Lower leg skin (tissue), 4 donors: ENCODE data around the gene MOCS2. TPM values are rescaled to one million over a fixed set of nuclear protein-coding genes. Genes with fewer than 3 reads are reported as not detected.

Experiments
- DNase-seq, 2 donors: peaks; one replicate each; pipeline ENCODE4 v3.0.0-alpha.2; 2019; ENCODE audit warnings: low spot score in 2 of 2
- H3K4me3 ChIP-seq: fragments of 200-600 bp; sonication (generic); 2 replicates; pipeline ENCODE4 v1.5.1; 2017; ENCODE audit warnings: mild to moderate bottlenecking, low read depth; ENCODE audit not compliant: poor library complexity, severe bottlenecking
- POLR2A ChIP-seq, 2 donors: fragments of 450-650 bp; IDR thresholded peaks; one replicate each; pipeline ENCODE4 v1.6.1; 2016 to 2017; ENCODE audit warnings: antibody characterized with exemption in 2 of 2, mild to moderate bottlenecking in 1 of 2, moderate library complexity in 1 of 2
- WGBS, 2 donors: methylation state at CpG; one replicate each; pipeline ENCODE4 v1.1.5; 2018; 5-methylcytosine and 5-hydroxymethylcytosine counted together
- intact Hi-C: fragments of 100-400 bp; cut with DNase I; formaldehyde crosslinking; loops from one replicate; pipeline ENCODE4 v1.15.0; 2023; ENCODE audit warnings: low total_unique reads
- total RNA-seq, 4 donors: library from RNA; depleted of rRNA; stranded (reverse); fragments of >200 nt; gene quantifications; one replicate each; pipeline ENCODE4 v1.1.0, GENCODE V29; 2016
- TF ChIP-seq, protein P1 (sequence below), 3 donors: fragments of 450-650 bp; IDR thresholded peaks; one replicate each; pipeline ENCODE4 v1.5.1; 2016; ENCODE audit warnings: antibody characterized with exemption in 3 of 3, mild to moderate bottlenecking in 3 of 3, moderate library complexity in 2 of 3

MOCS2 gene
- total RNA-seq, 4 donors from 2014 or later, result 12.1 to 23.3 (median 17.6) TPM

- no peak overlapping the region for H3K4me3 ChIP-seq
- no peak for DNase-seq
- TF ChIP-seq, protein P1, sequence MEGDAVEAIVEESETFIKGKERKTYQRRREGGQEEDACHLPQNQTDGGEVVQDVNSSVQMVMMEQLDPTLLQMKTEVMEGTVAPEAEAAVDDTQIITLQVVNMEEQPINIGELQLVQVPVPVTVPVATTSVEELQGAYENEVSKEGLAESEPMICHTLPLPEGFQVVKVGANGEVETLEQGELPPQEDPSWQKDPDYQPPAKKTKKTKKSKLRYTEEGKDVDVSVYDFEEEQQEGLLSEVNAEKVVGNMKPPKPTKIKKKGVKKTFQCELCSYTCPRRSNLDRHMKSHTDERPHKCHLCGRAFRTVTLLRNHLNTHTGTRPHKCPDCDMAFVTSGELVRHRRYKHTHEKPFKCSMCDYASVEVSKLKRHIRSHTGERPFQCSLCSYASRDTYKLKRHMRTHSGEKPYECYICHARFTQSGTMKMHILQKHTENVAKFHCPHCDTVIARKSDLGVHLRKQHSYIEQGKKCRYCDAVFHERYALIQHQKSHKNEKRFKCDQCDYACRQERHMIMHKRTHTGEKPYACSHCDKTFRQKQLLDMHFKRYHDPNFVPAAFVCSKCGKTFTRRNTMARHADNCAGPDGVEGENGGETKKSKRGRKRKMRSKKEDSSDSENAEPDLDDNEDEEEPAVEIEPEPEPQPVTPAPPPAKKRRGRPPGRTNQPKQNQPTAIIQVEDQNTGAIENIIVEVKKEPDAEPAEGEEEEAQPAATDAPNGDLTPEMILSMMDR (IDR thresholded peaks at IDR 0.05), result no peak
- TF ChIP-seq POLR2A (IDR thresholded peaks at IDR 0.05), result no peak
- intact Hi-C loops, result no loop called here
- 81 to 93% methylated on average over 2 of the region's 2 CpGs for WGBS, 2 donors
These were observed 61.3 kb downstream of the MOCS2 start for GRCh38 chr5:53048248-53048647.

Other genes with a start within 250 kb of the MOCS2 start
- gene ITGA2, start 120.4 kb downstream of the MOCS2 start, total RNA-seq, result 10 to 100 TPM; 28.6 to 36.7 (median 34.1) TPM